RWPE2 (cell line): ENCODE data around the gene AKR1A1.

Source experiments
- ATAC-seq: fragments of 200-7000 bp; cut with Tn5 transposase; 3 replicates; pipeline ENCODE4 v1.9.1; 2021; ENCODE audit warnings: low read depth
- DNase-seq: peaks from one replicate; pipeline ENCODE4 v3.0.0-alpha.2; 2020; ENCODE audit warnings: low spot score
- H3K27ac ChIP-seq: fragments of 450-650 bp; 2 replicates; pipeline ENCODE4 v1.5.1; 2017; ENCODE audit warnings: mild to moderate bottlenecking; ENCODE audit not compliant: poor library complexity, severe bottlenecking
- H3K27me3 ChIP-seq: fragments of 250-450 bp; sonication (Bioruptor Pico); 2 replicates; pipeline ENCODE4 v1.5.1; 2021; ENCODE audit warnings: mild to moderate bottlenecking, moderate library complexity; ENCODE audit not compliant: insufficient read depth, poor library complexity, severe bottlenecking
- H3K36me3 ChIP-seq: fragments of 250-450 bp; sonication (Bioruptor Pico); 2 replicates; pipeline ENCODE4 v1.5.1; 2020; ENCODE audit warnings: low read depth, mild to moderate bottlenecking, moderate library complexity
- H3K4me1 ChIP-seq: fragments of 250-450 bp; sonication (Bioruptor Pico); 2 replicates; pipeline ENCODE4 v1.5.1; 2021; ENCODE audit warnings: mild to moderate bottlenecking, moderate library complexity; ENCODE audit not compliant: insufficient read depth, poor library complexity, severe bottlenecking
- H3K4me3 ChIP-seq: fragments of 250-450 bp; sonication (Bioruptor Pico); 2 replicates; pipeline ENCODE4 v1.5.1; 2021; ENCODE audit warnings: mild to moderate bottlenecking, moderate library complexity; ENCODE audit not compliant: severe bottlenecking
- H3K9me3 ChIP-seq: fragments of 250-450 bp; sonication (Bioruptor Pico); 2 replicates; pipeline ENCODE4 v1.5.1; 2021; ENCODE audit warnings: mild to moderate bottlenecking, moderate library complexity; ENCODE audit not compliant: severe bottlenecking
- CTCF ChIP-seq: fragments of 450-650 bp; IDR thresholded peaks from one replicate; pipeline ENCODE4 v1.5.1; 2017; ENCODE audit warnings: mild to moderate bottlenecking, moderate library complexity; ENCODE audit not compliant: poor library complexity, severe bottlenecking

Gene AKR1A1

GRCh38 chr1:45545553-45546310 lies 4.9 kb upstream of the AKR1A1 start:
- Histone ChIP-seq H3K4me3 (no peak overlapping the region), H3K9me3 (no peaks in the 10 kb centered on the region), H3K36me3 (no peaks in the 10 kb centered on the region), H3K27me3 (no peaks in the 10 kb centered on the region), H3K27ac (no peak overlapping the region), H3K4me1 (peaks cover 2% of the 10 kb centered on the region)
- no peak for ATAC-seq
- no peak for TF ChIP-seq CTCF
- DNase-seq, result no peak

- H3K36me3 ChIP-seq, result peaks cover 29% of the 10 kb centered on the region
- H3K4me1 ChIP-seq, result peaks cover 10% of the 10 kb centered on the region
- H3K27ac ChIP-seq, result peak overlapping the region; percentile 75
- H3K9me3 ChIP-seq, result no peaks in the 10 kb centered on the region
- H3K27me3 ChIP-seq, result no peaks in the 10 kb centered on the region
- H3K4me3 ChIP-seq, result peak overlapping the region; percentile 52
- ATAC-seq (no peak), DNase-seq (no peak)
- TF ChIP-seq CTCF, result no peak
Observed at GRCh38 chr1:45551684-45552083, 1.1 kb downstream of the AKR1A1 start.

- H3K36me3 ChIP-seq, result peaks cover 34% of the 10 kb centered on the region
- H3K9me3 ChIP-seq, result no peaks in the 10 kb centered on the region
- peaks cover 17% of the 10 kb centered on the region for H3K4me1 ChIP-seq
- H3K27me3 ChIP-seq, result no peaks in the 10 kb centered on the region
- no peak for TF ChIP-seq CTCF
- peak; percentile 77 for DNase-seq
- no peak overlapping the region for H3K4me3 ChIP-seq
- H3K27ac ChIP-seq, result no peak overlapping the region
- ATAC-seq, result peak; percentile 59
Observed at GRCh38 chr1:45552331-45552730, 1.7 kb downstream of the AKR1A1 start.

GRCh38 chr1:45554198-45554597 lies 3.6 kb downstream of the AKR1A1 start:
- H3K4me3 ChIP-seq, result no peak overlapping the region
- ATAC-seq (no peak), DNase-seq (no peak)
- peaks cover 37% of the 10 kb centered on the region for H3K36me3 ChIP-seq
- H3K9me3 ChIP-seq, result no peaks in the 10 kb centered on the region
- H3K27me3 ChIP-seq, result no peaks in the 10 kb centered on the region
- H3K4me1 ChIP-seq, result peaks cover 22% of the 10 kb centered on the region
- no peak for TF ChIP-seq CTCF
- no peak overlapping the region for H3K27ac ChIP-seq

- H3K27ac ChIP-seq, result peak overlapping the region; percentile 53
- DNase-seq, result no peak
- H3K4me1 ChIP-seq, result peaks cover 13% of the 10 kb centered on the region
- TF ChIP-seq CTCF, result no peak
- H3K4me3 ChIP-seq, result no peak overlapping the region
- peaks cover 55% of the 10 kb centered on the region for H3K36me3 ChIP-seq
- no peaks in the 10 kb centered on the region for H3K9me3 ChIP-seq
- H3K27me3 ChIP-seq, result no peaks in the 10 kb centered on the region
- peak; percentile 84 for ATAC-seq
Observed at GRCh38 chr1:45557422-45557944, 6.9 kb downstream of the AKR1A1 start.
